GM23338 (cell line): ENCODE results near the gene TECPR2. TPM values are rescaled to one million over a fixed set of nuclear protein-coding genes. Genes with fewer than 3 reads are reported as not detected.
"Not testable (repeated sequence)": the region's sequence is repeated elsewhere in the genome, so short reads cannot be mapped to it uniquely, and the experiment has no call there.

Source experiments
- ATAC-seq: fragments of 200-7000 bp; cut with Tn5 transposase; 3 replicates; pipeline ENCODE4 v1.9.1; 2020
- DNase-seq: peaks from one replicate; pipeline ENCODE4 v3.0.0-alpha.2; 2015; ENCODE audit warnings: low spot score
- H2AFZ ChIP-seq: fragments of 200-600 bp; sonication (generic); 2 replicates; pipeline ENCODE4 v1.8.0; 2016; ENCODE audit warnings: antibody characterized with exemption, mild to moderate bottlenecking, moderate library complexity
- H3F3A ChIP-seq: fragments of 200-600 bp; sonication (generic); replicated peaks from 2 replicates; pipeline ENCODE4 v1.8.0; 2017; ENCODE audit warnings: antibody characterized with exemption, mixed run types, low read depth
- H3K27ac ChIP-seq: fragments of 200-600 bp; sonication (generic); 2 replicates; pipeline ENCODE4 v1.6.1; 2016; ENCODE audit warnings: low read depth
- H3K27me3 ChIP-seq: fragments of 200-600 bp; sonication (generic); 2 replicates; pipeline ENCODE4 v1.8.0; 2016; ENCODE audit warnings: mild to moderate bottlenecking, mixed run types, moderate library complexity; ENCODE audit not compliant: insufficient read depth
- H3K36me3 ChIP-seq: fragments of 200-600 bp; sonication (generic); 2 replicates; pipeline ENCODE4 v1.8.0; 2016; ENCODE audit warnings: mild to moderate bottlenecking; ENCODE audit not compliant: insufficient read depth
- H3K4me1 ChIP-seq: fragments of 200-600 bp; sonication (generic); 2 replicates; pipeline ENCODE4 v1.8.0; 2016; ENCODE audit warnings: mild to moderate bottlenecking, moderate library complexity; ENCODE audit not compliant: insufficient read depth
- H3K4me2 ChIP-seq: fragments of 200-600 bp; sonication (generic); 2 replicates; pipeline ENCODE4 v1.7.1; 2017; ENCODE audit warnings: mixed run types
- H3K4me3 ChIP-seq: fragments of 200-600 bp; sonication (generic); 2 replicates; pipeline ENCODE4 v1.6.1; 2016; ENCODE audit warnings: mixed run types
- H3K79me2 ChIP-seq: fragments of 200-600 bp; sonication (generic); replicated peaks from 2 replicates; pipeline ENCODE4 v1.8.0; 2017; ENCODE audit warnings: mild to moderate bottlenecking; ENCODE audit not compliant: insufficient read depth
- H3K9me2 ChIP-seq: fragments of 200-600 bp; sonication (generic); 2 replicates; pipeline ENCODE4 v1.8.0; 2017; ENCODE audit not compliant: insufficient read depth
- H4K20me1 ChIP-seq: fragments of 200-600 bp; sonication (generic); replicated peaks from 2 replicates; pipeline ENCODE4 v1.8.0; 2017; ENCODE audit warnings: mild to moderate bottlenecking; ENCODE audit not compliant: insufficient read depth
- H3K27ac Mint-ChIP-seq: 2 replicates; pipeline ENCODE4 v1.8.0; 2020; ENCODE audit warnings: inconsistent platforms, mild to moderate bottlenecking, moderate library complexity, mixed read lengths
- H3K27me3 Mint-ChIP-seq: 3 replicates; pipeline ENCODE4 v1.8.0; 2022; ENCODE audit warnings: low read depth, mild to moderate bottlenecking, moderate library complexity, mixed read lengths, inconsistent platforms; ENCODE audit not compliant: insufficient read depth, poor library complexity
- H3K36me3 Mint-ChIP-seq: 3 replicates; pipeline ENCODE4 v1.8.0; 2021; ENCODE audit warnings: low read depth, mild to moderate bottlenecking, inconsistent platforms, moderate library complexity, mixed read lengths
- H3K4me1 Mint-ChIP-seq: 3 replicates; pipeline ENCODE4 v1.8.0; 2020; ENCODE audit warnings: mild to moderate bottlenecking, inconsistent platforms, mixed read lengths
- H3K4me3 Mint-ChIP-seq: 3 replicates; pipeline ENCODE4 v1.8.0; 2021; ENCODE audit warnings: moderate library complexity, mild to moderate bottlenecking, inconsistent platforms, mixed read lengths
- H3K9me3 Mint-ChIP-seq: 3 replicates; pipeline ENCODE4 v1.8.0; 2020; ENCODE audit warnings: moderate library complexity, mild to moderate bottlenecking, inconsistent platforms, mixed read lengths
- REST ChIP-seq: IDR thresholded peaks from one replicate; pipeline ENCODE4 v1.6.1; 2018; ENCODE audit warnings: antibody characterized with exemption; ENCODE audit not compliant: unreplicated experiment
- STAT1 ChIP-seq: IDR thresholded peaks from one replicate; pipeline ENCODE4 v1.6.1; 2016; ENCODE audit warnings: antibody characterized with exemption; ENCODE audit not compliant: unreplicated experiment
- ZNF331 ChIP-seq: fragments of 250-450 bp; sonication (Bioruptor Pico); IDR thresholded peaks from 2 replicates; pipeline ENCODE4 v1.5.0; 2020; ENCODE audit warnings: low read depth, mild to moderate bottlenecking, moderate library complexity
- polyA plus RNA-seq: library from polyadenylated mRNA; unstranded; fragments of >200 nt; fragmentation: Nextera tagmentation; extraction: Ambion mirVana; gene quantifications from 2 replicates; pipeline ENCODE4 v1.2.1, GENCODE V29; 2016
- total RNA-seq: library from RNA; depleted of rRNA; stranded (reverse); fragments of >200 nt; shearing (Covaris generic); gene quantifications from 2 replicates; pipeline ENCODE4 v1.2.3, GENCODE V29; 2014
- TF ChIP-seq, protein P1 (sequence below): fragments of 250-450 bp; sonication (Bioruptor Pico); IDR thresholded peaks from 2 replicates; pipeline ENCODE4 v1.5.0; 2020; ENCODE audit warnings: mild to moderate bottlenecking, moderate library complexity

The TECPR2 gene
- total and polyA plus RNA-seq, 2 experiments from 2014 or later, result 4.8 to 20.5 TPM

GRCh38 chr14:102518063-102518648 is 155.4 kb downstream of the TECPR2 start (continued):
- no peak for TF ChIP-seq REST

GRCh38 chr14:102519709-102520108 is 157.0 kb downstream of the TECPR2 start:
- H3K27me3 Mint-ChIP-seq, result peaks cover 20% of the 10 kb centered on the region
- Histone ChIP-seq H3K27me3 (peaks cover 26% of the 10 kb centered on the region), H3K4me1 (peaks cover 17% of the 10 kb centered on the region), H3F3A (peaks cover 24% of the 10 kb centered on the region; the same call in 1 of the 2 replicates)
- H3K4me1 Mint-ChIP-seq, H3K27ac ChIP-seq, H4K20me1 ChIP-seq, H3K9me2 ChIP-seq, H3K4me3 ChIP-seq, H3K4me2 ChIP-seq, H2AFZ ChIP-seq, ATAC-seq, H3K4me3 Mint-ChIP-seq, H3K36me3 Mint-ChIP-seq, H3K79me2 ChIP-seq, H3K9me3 Mint-ChIP-seq, H3K27ac Mint-ChIP-seq, DNase-seq, H3K36me3 ChIP-seq: not testable (repeated sequence)

GRCh38 chr14:102523200-102523568 is 160.4 kb downstream of the TECPR2 start:
- Histone ChIP-seq H3K27me3 (peaks cover 19% of the 10 kb centered on the region), H4K20me1 (no peaks in the 10 kb centered on the region), H3K4me1 (peaks cover 21% of the 10 kb centered on the region), H3F3A (peaks cover 17% of the 10 kb centered on the region; the same call in 1 of the 2 replicates), H3K27ac (no peak overlapping the region), H2AFZ (peak overlapping the region; percentile 97), H3K79me2 (no peaks in the 10 kb centered on the region), H3K4me3 (peak overlapping the region; percentile 62), H3K9me2 (no peaks in the 10 kb centered on the region), H3K4me2 (peak overlapping the region; percentile 81), H3K36me3 (no peaks in the 10 kb centered on the region)
- DNase-seq (no peak), ATAC-seq (no peak)
- H3K9me3 Mint-ChIP-seq, result no peaks in the 10 kb centered on the region; the same call in 2 of the 3 replicates
- H3K4me3 Mint-ChIP-seq, result peak overlapping the region; percentile 44; the same call in 1 of the 3 replicates
- no peaks in the 10 kb centered on the region for H3K36me3 Mint-ChIP-seq
- peaks cover 15% of the 10 kb centered on the region for H3K4me1 Mint-ChIP-seq
- H3K27ac Mint-ChIP-seq, result no peak overlapping the region
- H3K27me3 Mint-ChIP-seq, result peaks cover 6% of the 10 kb centered on the region
- TF ChIP-seq, protein P1, sequence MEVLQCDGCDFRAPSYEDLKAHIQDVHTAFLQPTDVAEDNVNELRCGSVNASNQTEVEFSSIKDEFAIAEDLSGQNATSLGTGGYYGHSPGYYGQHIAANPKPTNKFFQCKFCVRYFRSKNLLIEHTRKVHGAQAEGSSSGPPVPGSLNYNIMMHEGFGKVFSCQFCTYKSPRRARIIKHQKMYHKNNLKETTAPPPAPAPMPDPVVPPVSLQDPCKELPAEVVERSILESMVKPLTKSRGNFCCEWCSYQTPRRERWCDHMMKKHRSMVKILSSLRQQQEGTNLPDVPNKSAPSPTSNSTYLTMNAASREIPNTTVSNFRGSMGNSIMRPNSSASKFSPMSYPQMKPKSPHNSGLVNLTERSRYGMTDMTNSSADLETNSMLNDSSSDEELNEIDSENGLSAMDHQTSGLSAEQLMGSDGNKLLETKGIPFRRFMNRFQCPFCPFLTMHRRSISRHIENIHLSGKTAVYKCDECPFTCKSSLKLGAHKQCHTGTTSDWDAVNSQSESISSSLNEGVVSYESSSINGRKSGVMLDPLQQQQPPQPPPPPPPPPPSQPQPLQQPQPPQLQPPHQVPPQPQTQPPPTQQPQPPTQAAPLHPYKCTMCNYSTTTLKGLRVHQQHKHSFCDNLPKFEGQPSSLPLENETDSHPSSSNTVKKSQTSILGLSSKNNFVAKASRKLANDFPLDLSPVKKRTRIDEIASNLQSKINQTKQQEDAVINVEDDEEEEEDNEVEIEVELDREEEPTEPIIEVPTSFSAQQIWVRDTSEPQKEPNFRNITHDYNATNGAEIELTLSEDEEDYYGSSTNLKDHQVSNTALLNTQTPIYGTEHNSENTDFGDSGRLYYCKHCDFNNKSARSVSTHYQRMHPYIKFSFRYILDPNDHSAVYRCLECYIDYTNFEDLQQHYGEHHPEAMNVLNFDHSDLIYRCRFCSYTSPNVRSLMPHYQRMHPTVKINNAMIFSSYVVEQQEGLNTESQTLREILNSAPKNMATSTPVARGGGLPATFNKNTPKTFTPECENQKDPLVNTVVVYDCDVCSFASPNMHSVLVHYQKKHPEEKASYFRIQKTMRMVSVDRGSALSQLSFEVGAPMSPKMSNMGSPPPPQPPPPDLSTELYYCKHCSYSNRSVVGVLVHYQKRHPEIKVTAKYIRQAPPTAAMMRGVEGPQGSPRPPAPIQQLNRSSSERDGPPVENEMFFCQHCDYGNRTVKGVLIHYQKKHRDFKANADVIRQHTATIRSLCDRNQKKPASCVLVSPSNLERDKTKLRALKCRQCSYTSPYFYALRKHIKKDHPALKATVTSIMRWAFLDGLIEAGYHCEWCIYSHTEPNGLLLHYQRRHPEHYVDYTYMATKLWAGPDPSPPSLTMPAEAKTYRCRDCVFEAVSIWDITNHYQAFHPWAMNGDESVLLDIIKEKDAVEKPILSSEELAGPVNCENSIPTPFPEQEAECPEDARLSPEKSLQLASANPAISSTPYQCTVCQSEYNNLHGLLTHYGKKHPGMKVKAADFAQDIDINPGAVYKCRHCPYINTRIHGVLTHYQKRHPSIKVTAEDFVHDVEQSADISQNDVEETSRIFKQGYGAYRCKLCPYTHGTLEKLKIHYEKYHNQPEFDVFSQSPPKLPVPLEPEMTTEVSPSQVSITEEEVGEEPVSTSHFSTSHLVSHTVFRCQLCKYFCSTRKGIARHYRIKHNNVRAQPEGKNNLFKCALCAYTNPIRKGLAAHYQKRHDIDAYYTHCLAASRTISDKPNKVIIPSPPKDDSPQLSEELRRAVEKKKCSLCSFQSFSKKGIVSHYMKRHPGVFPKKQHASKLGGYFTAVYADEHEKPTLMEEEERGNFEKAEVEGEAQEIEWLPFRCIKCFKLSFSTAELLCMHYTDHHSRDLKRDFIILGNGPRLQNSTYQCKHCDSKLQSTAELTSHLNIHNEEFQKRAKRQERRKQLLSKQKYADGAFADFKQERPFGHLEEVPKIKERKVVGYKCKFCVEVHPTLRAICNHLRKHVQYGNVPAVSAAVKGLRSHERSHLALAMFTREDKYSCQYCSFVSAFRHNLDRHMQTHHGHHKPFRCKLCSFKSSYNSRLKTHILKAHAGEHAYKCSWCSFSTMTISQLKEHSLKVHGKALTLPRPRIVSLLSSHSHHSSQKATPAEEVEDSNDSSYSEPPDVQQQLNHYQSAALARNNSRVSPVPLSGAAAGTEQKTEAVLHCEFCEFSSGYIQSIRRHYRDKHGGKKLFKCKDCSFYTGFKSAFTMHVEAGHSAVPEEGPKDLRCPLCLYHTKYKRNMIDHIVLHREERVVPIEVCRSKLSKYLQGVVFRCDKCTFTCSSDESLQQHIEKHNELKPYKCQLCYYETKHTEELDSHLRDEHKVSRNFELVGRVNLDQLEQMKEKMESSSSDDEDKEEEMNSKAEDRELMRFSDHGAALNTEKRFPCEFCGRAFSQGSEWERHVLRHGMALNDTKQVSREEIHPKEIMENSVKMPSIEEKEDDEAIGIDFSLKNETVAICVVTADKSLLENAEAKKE, result no peak
- TF ChIP-seq ZNF331 (CRISPR knock-in tag) (no peak), REST (no peak), STAT1 (no peak)
